GM21737 (cell line): Measurements from ENCODE around the gene TMEM176A.
"Not testable (repeated sequence)": the region's sequence is repeated elsewhere in the genome, so short reads cannot be mapped to it uniquely, and the experiment has no call there.

Source experiments
- ATAC-seq: cut with Tn5 transposase; IDR thresholded peaks from one replicate; pipeline ENCODE4 v1.9.1; 2021; ENCODE audit warnings: mild to moderate bottlenecking, moderate library complexity; ENCODE audit not compliant: unreplicated experiment

Gene TMEM176A

GRCh38 chr7:150807616-150808438 lies 7.3 kb downstream of the TMEM176A start:
- not testable (repeated sequence) for ATAC-seq

- no peak for ATAC-seq
These were observed 13.9 kb downstream of the TMEM176A start for GRCh38 chr7:150814328-150815001.

DNA sequence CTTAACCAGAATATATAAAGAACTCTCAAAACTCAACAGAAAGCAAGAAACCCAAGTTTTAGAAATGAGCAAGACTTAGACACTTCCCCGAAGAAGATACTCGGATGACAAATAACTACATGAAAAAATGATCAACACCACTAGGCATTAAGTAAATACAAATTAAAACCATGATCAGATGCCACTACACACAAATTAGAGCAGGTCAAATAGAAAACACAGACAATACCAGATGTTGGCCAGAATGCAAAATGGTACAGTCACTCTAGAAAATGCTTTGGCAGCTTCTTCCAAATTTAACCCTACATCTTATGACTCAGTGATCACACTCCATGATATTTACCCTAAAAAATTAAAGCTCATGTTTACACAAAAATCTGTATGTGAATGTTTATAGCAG lies 18.4 kb downstream of the TMEM176A start:
- ATAC-seq, result no peak

GRCh38 chr7:150820148-150820547 lies 19.6 kb downstream of the TMEM176A start:
- no peak for ATAC-seq

- ATAC-seq, result no peak
These were observed 20.1 kb downstream of the TMEM176A start for GRCh38 chr7:150820578-150821198.

GRCh38 chr7:150823043-150823442 lies 22.5 kb downstream of the TMEM176A start:
- ATAC-seq, result no peak

DNA sequence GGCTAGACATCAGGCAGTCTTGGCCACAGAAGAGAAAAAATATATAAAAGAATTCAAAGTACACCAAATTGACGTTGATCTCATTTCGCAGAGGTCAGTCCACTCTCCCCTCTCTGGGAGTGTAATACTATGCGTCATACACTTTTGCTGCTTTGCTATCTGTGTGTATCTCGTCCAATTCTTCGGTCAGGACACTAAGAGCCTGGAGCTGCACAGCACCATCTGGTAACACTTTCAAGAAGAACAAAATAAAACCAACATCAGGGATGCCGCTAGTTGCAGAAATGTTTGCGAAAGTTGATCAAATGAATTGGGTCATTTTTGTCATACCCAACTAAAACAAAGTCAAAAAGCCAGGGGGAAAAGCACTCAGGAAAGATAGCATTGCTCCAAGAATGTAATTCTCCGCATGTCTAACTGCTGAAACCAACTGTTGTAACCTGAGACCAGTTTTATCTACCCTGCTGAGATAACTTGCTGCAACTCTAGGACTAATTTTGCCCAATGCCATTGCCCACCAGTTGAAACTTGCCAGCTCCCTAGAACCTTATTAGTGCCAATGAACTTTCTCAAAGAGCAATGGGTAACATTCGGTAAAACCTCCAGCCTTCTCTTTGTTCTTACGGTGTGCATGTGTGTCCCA lies 23.0 kb downstream of the TMEM176A start:
- ATAC-seq, result no peak

DNA sequence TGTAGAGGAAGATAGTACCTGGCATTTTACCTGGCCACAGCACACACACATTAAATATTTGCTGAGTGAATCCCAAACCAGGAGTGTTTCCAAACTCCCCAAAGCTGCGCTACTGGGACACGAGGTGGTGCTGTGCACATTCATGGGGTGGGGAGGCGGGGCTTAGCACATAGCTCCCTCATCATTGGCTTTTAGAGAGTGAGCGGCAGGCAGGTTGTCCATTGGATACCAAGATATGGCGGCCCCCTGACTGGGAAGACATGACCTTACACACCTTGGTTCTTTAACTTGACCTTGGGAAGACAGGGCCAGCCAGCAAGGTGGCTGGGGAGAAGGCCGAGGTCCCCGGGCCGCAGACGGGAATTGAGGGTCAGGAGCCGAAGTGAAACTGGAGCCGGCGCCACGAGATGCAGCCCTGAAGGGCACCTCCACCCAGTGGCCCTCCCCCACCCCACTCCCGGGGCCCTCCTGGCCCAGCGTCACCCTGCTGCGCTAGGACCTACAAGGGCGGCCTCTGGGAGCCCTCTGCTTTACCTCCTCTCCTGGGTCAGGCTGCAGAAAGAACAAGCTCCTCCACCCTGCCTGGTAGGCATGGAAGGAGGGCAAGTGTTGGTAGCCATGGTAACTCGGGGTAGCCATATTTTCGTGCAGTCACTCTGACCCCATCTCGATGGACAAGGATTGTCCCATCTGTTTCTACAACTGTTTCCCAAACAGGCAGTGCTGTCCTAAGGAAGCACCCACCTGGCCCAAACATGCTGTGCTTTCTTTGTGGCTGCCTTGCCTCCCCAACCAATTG lies 24.0 kb downstream of the TMEM176A start:
- ATAC-seq, result no peak

DNA sequence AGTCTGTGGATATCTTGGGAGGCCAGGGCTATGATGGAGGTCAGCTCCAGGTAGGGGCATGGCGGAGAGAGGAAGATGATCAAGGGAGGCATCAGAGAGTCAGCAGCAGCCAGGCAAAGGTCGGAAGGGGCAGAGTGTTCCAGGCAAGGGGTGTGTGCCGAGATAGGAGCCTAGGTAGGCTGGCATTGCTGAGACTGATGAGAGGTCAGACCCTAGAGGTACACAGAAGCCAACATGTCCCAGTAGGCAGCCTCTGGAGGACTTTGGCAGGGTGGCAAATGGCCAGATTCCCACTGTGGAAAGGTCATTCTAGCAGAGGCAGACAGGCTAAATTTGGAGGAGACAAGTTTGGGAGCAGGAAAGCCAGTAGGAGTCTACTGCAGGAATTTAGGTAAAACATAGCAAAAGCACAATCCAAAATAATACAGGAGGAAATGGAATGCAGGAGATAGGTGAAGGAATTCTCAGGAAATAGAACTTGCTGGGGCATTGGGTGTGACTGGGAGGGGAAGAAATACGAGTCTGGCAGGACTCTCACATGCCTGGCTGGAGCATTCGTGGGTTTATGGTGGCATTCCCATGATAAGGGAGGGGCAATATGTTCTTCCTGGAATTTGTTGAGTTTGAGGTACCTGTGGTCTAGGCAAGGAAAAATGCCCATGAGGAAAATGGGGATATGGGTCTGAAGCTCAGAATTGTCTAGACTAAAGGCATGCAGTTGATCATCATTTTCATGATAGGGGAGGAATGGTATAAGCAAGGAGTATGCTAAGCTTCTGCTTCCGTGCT lies 25.7 kb downstream of the TMEM176A start:
- no peak for ATAC-seq

GRCh38 chr7:150828384-150828783 lies 27.8 kb downstream of the TMEM176A start:
- no peak for ATAC-seq

DNA sequence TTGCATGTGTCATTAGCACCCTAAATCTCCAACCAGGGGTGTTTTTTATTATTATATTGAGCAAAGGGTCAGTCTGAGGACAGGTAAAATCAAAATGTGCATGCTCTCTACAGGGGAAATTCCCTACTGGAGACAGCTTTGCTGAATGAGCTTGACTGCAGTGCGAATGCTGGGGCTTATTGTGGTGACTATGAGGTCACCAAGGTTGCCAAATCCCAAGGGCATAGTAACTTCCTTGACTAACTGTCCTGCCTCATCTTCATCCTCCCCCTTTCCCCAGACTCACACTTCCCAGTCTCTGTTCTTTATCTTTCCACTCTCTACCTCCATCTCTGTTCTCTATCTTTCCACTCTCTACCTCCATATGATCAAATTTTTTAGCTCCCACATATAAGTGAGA lies 28.9 kb downstream of the TMEM176A start:
- no peak for ATAC-seq

GRCh38 chr7:150830937-150831336 lies 30.4 kb downstream of the TMEM176A start:
- ATAC-seq, result no peak

DNA sequence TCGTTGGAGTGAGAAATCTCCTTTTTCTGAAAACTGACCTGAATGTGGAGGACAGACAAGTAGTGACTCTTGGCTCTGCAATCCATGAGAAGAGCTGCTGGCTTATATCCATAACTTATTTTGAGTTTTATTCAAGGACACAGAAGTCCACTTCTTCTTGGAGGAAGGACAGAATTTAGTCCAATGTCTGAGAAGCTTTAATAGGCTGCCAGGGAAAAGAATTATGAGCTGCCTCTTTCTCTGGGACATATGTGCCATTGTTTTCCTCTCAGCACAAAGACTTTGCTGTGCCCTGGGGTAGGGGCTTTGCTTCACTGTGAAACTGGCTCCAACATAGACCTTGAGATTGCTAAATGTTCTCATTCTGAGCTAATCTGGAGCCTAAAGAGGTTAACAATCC lies 31.3 kb downstream of the TMEM176A start:
- ATAC-seq, result no peak

GRCh38 chr7:150835019-150835418 lies 34.5 kb downstream of the TMEM176A start:
- ATAC-seq, result no peak

DNA sequence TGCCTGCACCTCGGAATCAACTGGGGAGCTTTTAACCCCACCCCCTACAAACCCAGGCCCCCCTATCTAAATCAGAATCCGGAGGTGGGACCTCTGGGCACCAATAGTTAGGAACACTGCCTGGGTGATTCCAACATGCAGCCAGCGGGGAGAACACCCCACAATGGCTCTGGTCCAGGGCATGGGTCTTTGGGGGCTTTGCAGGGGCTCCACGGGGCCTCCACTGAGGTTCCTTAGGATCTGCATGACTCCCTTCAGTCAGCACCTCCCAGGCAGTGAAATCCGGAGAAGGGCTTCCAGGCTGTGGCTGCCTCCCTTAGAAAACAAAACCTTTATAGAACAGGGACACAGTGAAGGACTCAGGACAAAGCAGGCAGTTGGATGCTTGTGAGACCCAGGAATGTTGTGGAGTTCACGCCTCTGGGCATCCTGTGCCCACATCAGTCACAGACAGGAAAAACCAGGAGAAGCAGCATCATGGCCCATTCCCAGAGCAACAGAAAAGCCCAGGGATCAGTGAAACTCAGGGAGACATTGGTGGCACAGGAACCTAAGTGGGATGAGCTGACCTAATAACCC lies 35.2 kb downstream of the TMEM176A start:
- no peak for ATAC-seq

GRCh38 chr7:150838965-150839650 lies 38.5 kb downstream of the TMEM176A start:
- ATAC-seq, result no peak

DNA sequence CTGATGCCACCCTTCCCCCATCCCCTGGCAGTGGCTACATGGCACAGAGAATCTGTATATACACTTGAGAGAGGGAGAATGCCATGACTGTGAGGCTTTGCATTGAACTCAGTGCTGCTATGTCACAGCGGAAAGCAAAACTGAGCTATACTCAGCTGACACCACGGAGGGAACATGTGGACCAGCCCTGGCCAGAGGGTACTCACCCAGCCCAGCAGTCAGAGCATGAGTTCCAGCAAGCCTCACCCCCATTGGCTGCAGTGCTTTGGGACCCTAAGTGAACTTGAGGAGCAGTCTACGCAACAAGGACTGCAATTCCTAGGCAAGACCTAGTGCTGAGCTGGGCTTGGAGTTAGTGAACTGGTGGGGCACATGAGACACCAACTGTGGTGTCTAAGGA lies 41.4 kb downstream of the TMEM176A start:
- ATAC-seq, result no peak

- no peak for ATAC-seq
These were observed 42.1 kb downstream of the TMEM176A start for GRCh38 chr7:150842716-150843115.

DNA sequence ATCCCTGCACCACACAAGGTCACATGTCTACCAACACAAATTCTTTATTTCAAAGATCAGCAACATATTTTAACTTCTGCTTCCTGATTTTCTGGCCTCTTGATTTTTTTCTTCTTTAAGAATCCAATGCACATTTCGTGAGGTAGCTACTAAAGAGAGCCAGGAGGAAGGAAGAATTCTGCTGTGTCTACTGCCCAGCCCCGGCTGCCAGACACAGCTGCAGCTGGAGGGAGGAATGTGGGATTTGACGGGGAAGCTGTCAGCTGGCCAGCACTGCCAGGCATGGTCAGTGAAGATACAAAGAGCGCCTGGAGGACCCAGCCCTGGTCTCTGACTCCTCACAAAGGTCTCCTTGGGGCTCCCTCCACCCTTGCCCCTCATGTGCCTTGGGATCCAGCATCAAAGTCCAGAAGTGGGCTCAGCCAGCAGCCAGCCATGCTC lies 44.9 kb downstream of the TMEM176A start:
- ATAC-seq, result no peak
